ENCODE measurements around the gene JMJD1C.
"Not testable (repeated sequence)": the region's sequence is repeated elsewhere in the genome, so short reads cannot be mapped to it uniquely, and the experiment has no call there.

JMJD1C gene

GRCh38 chr10:63366933-63367332 is 98.8 kb downstream of the JMJD1C start:
- FAIRE-seq (no peak), DNase-seq (ENCODE audit: insufficient read length, low spot score) (no peak)
- TF ChIP-seq POLR2A (IDR thresholded peaks at IDR 0.05; ENCODE audit: low read depth, low read length) = no peak

GRCh38 chr10:63365976-63366765 is 99.6 kb downstream of the JMJD1C start:
- TF ChIP-seq POLR2A (IDR thresholded peaks at IDR 0.05; ENCODE audit: low read depth, low read length) = no peak
- DNase-seq (ENCODE audit: insufficient read length, low spot score) (no peak), FAIRE-seq (peak; percentile 70)

GRCh38 chr10:63364918-63365317 is 100.9 kb downstream of the JMJD1C start:
- no peak for DNase-seq (ENCODE audit: insufficient read length, low spot score)
- TF ChIP-seq POLR2A (IDR thresholded peaks at IDR 0.05; ENCODE audit: low read depth, low read length) = no peak
- FAIRE-seq = no peak

- FAIRE-seq (no peak), DNase-seq (ENCODE audit: insufficient read length, low spot score) (no peak)
- TF ChIP-seq POLR2A (IDR thresholded peaks at IDR 0.05; ENCODE audit: low read depth, low read length) = no peak
Observed at GRCh38 chr10:63363951-63364350, 101.8 kb downstream of the JMJD1C start.

GRCh38 chr10:63355682-63356081 is 110.1 kb downstream of the JMJD1C start:
- DNase-seq (ENCODE audit: insufficient read length, low spot score) = no peak
- no peak for FAIRE-seq
- no peak for TF ChIP-seq POLR2A (IDR thresholded peaks at IDR 0.05; ENCODE audit: low read depth, low read length)

- TF ChIP-seq POLR2A (IDR thresholded peaks at IDR 0.05; ENCODE audit: low read depth, low read length) = no peak
- DNase-seq (ENCODE audit: insufficient read length, low spot score) (no peak), FAIRE-seq (peak; percentile 15)
Observed at GRCh38 chr10:63352976-63353375, 112.8 kb downstream of the JMJD1C start.

- FAIRE-seq (peak; percentile 57), DNase-seq (ENCODE audit: insufficient read length, low spot score) (no peak)
Observed at GRCh38 chr10:63348245-63348850, 117.4 kb downstream of the JMJD1C start.

GRCh38 chr10:63346015-63346441 is 119.7 kb downstream of the JMJD1C start:
- TF ChIP-seq POLR2A (IDR thresholded peaks at IDR 0.05; ENCODE audit: low read depth, low read length) = no peak
- FAIRE-seq (peak; percentile 92), DNase-seq (ENCODE audit: insufficient read length, low spot score) (no peak)

More at GRCh38 chr10:63348245-63348850, 117.4 kb downstream of the JMJD1C start:
- TF ChIP-seq POLR2A (IDR thresholded peaks at IDR 0.05; ENCODE audit: low read depth, low read length) = no peak

GRCh38 chr10:63344269-63344668 is 121.5 kb downstream of the JMJD1C start:
- TF ChIP-seq POLR2A (IDR thresholded peaks at IDR 0.05; ENCODE audit: low read depth, low read length) = no peak
- peak; percentile 20 for FAIRE-seq
- DNase-seq (ENCODE audit: insufficient read length, low spot score) = no peak

- TF ChIP-seq POLR2A (IDR thresholded peaks at IDR 0.05; ENCODE audit: low read depth, low read length) = no peak
- FAIRE-seq = no peak
Observed at GRCh38 chr10:63343476-63343875, 122.3 kb downstream of the JMJD1C start.

GRCh38 chr10:63339640-63340039 is 126.1 kb downstream of the JMJD1C start:
- DNase-seq (ENCODE audit: insufficient read length, low spot score) = not testable (repeated sequence)

More at GRCh38 chr10:63343476-63343875, 122.3 kb downstream of the JMJD1C start:
- no peak for DNase-seq (ENCODE audit: insufficient read length, low spot score)

GRCh38 chr10:63337455-63338251 is 128.1 kb downstream of the JMJD1C start:
- FAIRE-seq = no peak
- no peak for DNase-seq (ENCODE audit: insufficient read length, low spot score)
- TF ChIP-seq POLR2A (IDR thresholded peaks at IDR 0.05; ENCODE audit: low read depth, low read length) = no peak

More at GRCh38 chr10:63339640-63340039, 126.1 kb downstream of the JMJD1C start:
- not testable (repeated sequence) for FAIRE-seq

GRCh38 chr10:63331586-63331985 is 134.2 kb downstream of the JMJD1C start:
- FAIRE-seq (no peak), DNase-seq (ENCODE audit: insufficient read length, low spot score) (no peak)
- TF ChIP-seq POLR2A (IDR thresholded peaks at IDR 0.05; ENCODE audit: low read depth, low read length) = no peak

GRCh38 chr10:63324495-63324854 is 141.3 kb downstream of the JMJD1C start:
- peak; percentile 23 for FAIRE-seq
- no peak for DNase-seq (ENCODE audit: insufficient read length, low spot score)
- TF ChIP-seq POLR2A (IDR thresholded peaks at IDR 0.05; ENCODE audit: low read depth, low read length) = no peak
